HepG2 (cell line): ENCODE data around the gene STC2. TPM values are rescaled to one million over a fixed set of nuclear protein-coding genes. Genes with fewer than 3 reads are reported as not detected.

ENCODE experiments used
- ARID2 ChIP-seq: sonication (generic); formaldehyde crosslinking; IDR thresholded peaks from 2 replicates; pipeline ENCODE4 v1.8.1; 2022; ENCODE audit warnings: mild to moderate bottlenecking, missing genetic modification reagents, borderline replicate concordance
- ATF1 ChIP-seq: IDR thresholded peaks from 2 replicates; pipeline ENCODE4 v1.6.1; 2016; ENCODE audit warnings: mild to moderate bottlenecking, control low read depth
- CAMTA2 ChIP-seq: sonication (generic); formaldehyde crosslinking; IDR thresholded peaks from 2 replicates; pipeline ENCODE4 v1.4.0; 2020; ENCODE audit warnings: mild to moderate bottlenecking, missing genetic modification reagents, borderline replicate concordance
- EEA1 ChIP-seq: sonication (generic); formaldehyde crosslinking; IDR thresholded peaks from 2 replicates; pipeline ENCODE4 v1.5.1; 2020; ENCODE audit warnings: mild to moderate bottlenecking, missing genetic modification reagents, borderline replicate concordance
- HNF4A ChIP-seq: sonication (generic); formaldehyde crosslinking; IDR thresholded peaks from 2 replicates; pipeline ENCODE4 v1.4.0; 2020; ENCODE audit warnings: missing genetic modification reagents
- KAT8 ChIP-seq: IDR thresholded peaks from 2 replicates; pipeline ENCODE4 v1.6.1; 2016; ENCODE audit warnings: missing genetic modification reagents, missing compliant biosample characterization
- SRSF4 ChIP-seq: fragments of 200-400 bp; formaldehyde crosslinking; IDR thresholded peaks from one replicate; pipeline ENCODE4 v1.6.1; 2018; ENCODE audit warnings: mild to moderate bottlenecking, low read depth, low read length, moderate library complexity; ENCODE audit not compliant: poor library complexity, severe bottlenecking
- SRSF9 ChIP-seq: fragments of 200-400 bp; formaldehyde crosslinking; IDR thresholded peaks from 2 replicates; pipeline ENCODE4 v1.6.1; 2018; ENCODE audit warnings: borderline replicate concordance, mild to moderate bottlenecking, low read depth, low read length; ENCODE audit not compliant: insufficient read depth, poor library complexity, severe bottlenecking
- TCF12 ChIP-seq, 2 experiments: fragments of 450-650 bp in 1 of 2; sonication (generic) in 1 of 2; formaldehyde crosslinking in 1 of 2; IDR thresholded peaks; 2 replicates each; pipeline versions ENCODE4 v1.6.1 to v1.8.0; 2017 to 2022; ENCODE audit warnings: antibody characterized with exemption in 1 of 2, mild to moderate bottlenecking in 1 of 2, missing genetic modification reagents in 1 of 2, moderate library complexity in 1 of 2
- ZNF138 ChIP-seq: sonication (generic); formaldehyde crosslinking; IDR thresholded peaks from 2 replicates; pipeline ENCODE4 v1.5.0; 2020; ENCODE audit warnings: mild to moderate bottlenecking, low read depth, missing genetic modification reagents
- ZNF143 ChIP-seq: sonication (generic); formaldehyde crosslinking; IDR thresholded peaks from 2 replicates; pipeline ENCODE4 v1.4.0; 2020; ENCODE audit warnings: missing genetic modification reagents
- ZNF558 ChIP-seq: sonication (generic); formaldehyde crosslinking; IDR thresholded peaks from 2 replicates; pipeline ENCODE4 v1.9.0; 2022; ENCODE audit warnings: mild to moderate bottlenecking, missing genetic modification reagents, borderline replicate concordance
- polyA plus RNA-seq, 8 experiments: library from polyadenylated mRNA; depleted of rRNA in 3 of 8; stranded (reverse) in 7 of 8; unstranded in 1 of 8; fragments of >200 nt; fragmentation: Illumina TruSeq in 4 of 8; extraction: Trizol in 4 of 8; gene quantifications; 2 replicates each; pipeline versions ENCODE4 v1.2.1 to v1.2.3, GENCODE V29; 2011 to 2016; ENCODE audit warnings: low read depth in 4 of 8, missing spikeins in 1 of 8, mixed read lengths in 1 of 8; ENCODE audit not compliant: insufficient read depth in 1 of 8
- total RNA-seq, 5 experiments: library from RNA; depleted of rRNA; stranded (reverse); fragments of >200 nt; fragmentation: Illumina TruSeq; extraction: Trizol; gene quantifications; 2 replicates each; pipeline ENCODE4 v1.2.3, GENCODE V29; 2016; ENCODE audit warnings: low read depth in 1 of 5
- TF ChIP-seq, protein P1 (sequence below): sonication (generic); formaldehyde crosslinking; IDR thresholded peaks from 2 replicates; pipeline ENCODE4 v1.8.1; 2023; ENCODE audit warnings: mild to moderate bottlenecking, missing genetic modification reagents
- TF ChIP-seq, protein P2 (sequence below): sonication (generic); formaldehyde crosslinking; IDR thresholded peaks from 2 replicates; pipeline ENCODE4 v1.4.0; 2020; ENCODE audit warnings: mild to moderate bottlenecking, missing genetic modification reagents
- TF ChIP-seq, protein P3 (sequence below): IDR thresholded peaks from 2 replicates; pipeline ENCODE4 v1.6.1; 2016; ENCODE audit warnings: low read depth, control low read depth
- TF ChIP-seq, protein P4 (sequence below): sonication (generic); formaldehyde crosslinking; IDR thresholded peaks from 2 replicates; pipeline ENCODE4 v1.4.0; 2020; ENCODE audit warnings: missing genetic modification reagents, mild to moderate bottlenecking, borderline replicate concordance

STC2 gene
- total and polyA plus RNA-seq, 2 of the 13 experiments (the other 11 are each of a cell fraction or from before 2014, with no cell fraction given), result 27.1 to 69.2 TPM

DNA sequence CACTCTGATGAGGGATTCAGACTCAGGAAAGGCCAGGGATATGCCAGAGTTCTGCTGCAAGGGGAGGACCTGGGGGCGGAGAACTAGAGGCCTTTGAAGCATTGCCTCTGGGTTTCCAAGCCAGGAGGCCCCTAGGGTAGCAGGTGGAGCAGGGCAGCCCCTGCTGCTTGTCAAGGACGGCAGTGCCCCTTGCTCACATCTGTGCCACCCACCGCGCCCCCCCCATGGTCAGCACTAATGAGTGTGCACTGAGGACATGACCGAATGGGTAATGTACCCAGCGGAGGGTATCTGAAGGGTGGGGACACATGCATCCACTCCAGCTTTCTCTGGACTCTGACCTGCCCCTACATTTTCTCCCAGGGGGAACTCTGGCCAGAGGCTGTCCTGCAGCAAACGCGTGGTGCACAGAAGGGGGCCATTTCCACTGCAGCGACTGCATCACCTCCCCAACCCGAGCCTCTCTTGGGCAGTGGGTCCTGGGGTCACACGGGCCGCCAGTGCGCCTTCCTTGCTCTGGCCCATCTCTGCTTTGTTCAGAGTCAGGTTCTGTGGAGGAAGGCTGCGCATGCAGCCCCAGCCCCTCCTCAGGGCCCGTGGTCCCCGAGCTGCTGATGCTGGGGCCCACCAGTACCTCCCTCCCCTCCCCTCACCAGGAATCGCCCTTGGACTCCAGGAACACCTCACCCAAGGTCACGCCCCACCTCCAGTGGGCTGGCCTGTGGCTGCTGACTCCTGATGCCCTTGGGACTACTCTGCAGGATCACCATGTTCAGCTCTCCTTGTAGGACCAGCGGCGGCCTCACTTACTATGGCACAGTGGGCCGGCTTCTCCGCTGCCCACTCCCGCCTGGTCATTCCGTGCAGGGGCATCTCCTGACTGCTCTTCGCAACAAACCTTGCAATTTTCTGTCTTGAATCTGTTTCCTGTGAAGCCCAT lies 31.2 kb downstream of the STC2 start (continued):
- TF ChIP-seq SRSF9 (no peak), ARID2 (no peak), ZNF138 (CRISPR knock-in tag) (no peak; the same call in 1 of the 2 replicates), CAMTA2 (CRISPR knock-in tag) (no peak), EEA1 (no peak), ZNF143 (CRISPR knock-in tag) (no peak), SRSF4 (no peak), ZNF558 (CRISPR knock-in tag) (0 out of 2 replicates have a peak, but pooled peaks have one; percentile 48), ATF1 (CRISPR knock-in tag) (no peak), HNF4A (CRISPR knock-in tag) (peak; percentile 59), TCF12 (IDR thresholded peaks at IDR 0.05) (no peak), TCF12 (CRISPR knock-in tag; IDR thresholded peaks at IDR 0.05) (no peak), KAT8 (CRISPR knock-in tag) (no peak)
- TF ChIP-seq, protein P1, sequence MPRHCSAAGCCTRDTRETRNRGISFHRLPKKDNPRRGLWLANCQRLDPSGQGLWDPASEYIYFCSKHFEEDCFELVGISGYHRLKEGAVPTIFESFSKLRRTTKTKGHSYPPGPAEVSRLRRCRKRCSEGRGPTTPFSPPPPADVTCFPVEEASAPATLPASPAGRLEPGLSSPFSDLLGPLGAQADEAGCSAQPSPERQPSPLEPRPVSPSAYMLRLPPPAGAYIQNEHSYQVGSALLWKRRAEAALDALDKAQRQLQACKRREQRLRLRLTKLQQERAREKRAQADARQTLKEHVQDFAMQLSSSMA (CRISPR knock-in tag), result no peak
- TF ChIP-seq, protein P2, sequence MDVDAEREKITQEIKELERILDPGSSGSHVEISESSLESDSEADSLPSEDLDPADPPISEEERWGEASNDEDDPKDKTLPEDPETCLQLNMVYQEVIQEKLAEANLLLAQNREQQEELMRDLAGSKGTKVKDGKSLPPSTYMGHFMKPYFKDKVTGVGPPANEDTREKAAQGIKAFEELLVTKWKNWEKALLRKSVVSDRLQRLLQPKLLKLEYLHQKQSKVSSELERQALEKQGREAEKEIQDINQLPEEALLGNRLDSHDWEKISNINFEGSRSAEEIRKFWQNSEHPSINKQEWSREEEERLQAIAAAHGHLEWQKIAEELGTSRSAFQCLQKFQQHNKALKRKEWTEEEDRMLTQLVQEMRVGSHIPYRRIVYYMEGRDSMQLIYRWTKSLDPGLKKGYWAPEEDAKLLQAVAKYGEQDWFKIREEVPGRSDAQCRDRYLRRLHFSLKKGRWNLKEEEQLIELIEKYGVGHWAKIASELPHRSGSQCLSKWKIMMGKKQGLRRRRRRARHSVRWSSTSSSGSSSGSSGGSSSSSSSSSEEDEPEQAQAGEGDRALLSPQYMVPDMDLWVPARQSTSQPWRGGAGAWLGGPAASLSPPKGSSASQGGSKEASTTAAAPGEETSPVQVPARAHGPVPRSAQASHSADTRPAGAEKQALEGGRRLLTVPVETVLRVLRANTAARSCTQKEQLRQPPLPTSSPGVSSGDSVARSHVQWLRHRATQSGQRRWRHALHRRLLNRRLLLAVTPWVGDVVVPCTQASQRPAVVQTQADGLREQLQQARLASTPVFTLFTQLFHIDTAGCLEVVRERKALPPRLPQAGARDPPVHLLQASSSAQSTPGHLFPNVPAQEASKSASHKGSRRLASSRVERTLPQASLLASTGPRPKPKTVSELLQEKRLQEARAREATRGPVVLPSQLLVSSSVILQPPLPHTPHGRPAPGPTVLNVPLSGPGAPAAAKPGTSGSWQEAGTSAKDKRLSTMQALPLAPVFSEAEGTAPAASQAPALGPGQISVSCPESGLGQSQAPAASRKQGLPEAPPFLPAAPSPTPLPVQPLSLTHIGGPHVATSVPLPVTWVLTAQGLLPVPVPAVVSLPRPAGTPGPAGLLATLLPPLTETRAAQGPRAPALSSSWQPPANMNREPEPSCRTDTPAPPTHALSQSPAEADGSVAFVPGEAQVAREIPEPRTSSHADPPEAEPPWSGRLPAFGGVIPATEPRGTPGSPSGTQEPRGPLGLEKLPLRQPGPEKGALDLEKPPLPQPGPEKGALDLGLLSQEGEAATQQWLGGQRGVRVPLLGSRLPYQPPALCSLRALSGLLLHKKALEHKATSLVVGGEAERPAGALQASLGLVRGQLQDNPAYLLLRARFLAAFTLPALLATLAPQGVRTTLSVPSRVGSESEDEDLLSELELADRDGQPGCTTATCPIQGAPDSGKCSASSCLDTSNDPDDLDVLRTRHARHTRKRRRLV (CRISPR knock-in tag), result no peak
- TF ChIP-seq, protein P3, sequence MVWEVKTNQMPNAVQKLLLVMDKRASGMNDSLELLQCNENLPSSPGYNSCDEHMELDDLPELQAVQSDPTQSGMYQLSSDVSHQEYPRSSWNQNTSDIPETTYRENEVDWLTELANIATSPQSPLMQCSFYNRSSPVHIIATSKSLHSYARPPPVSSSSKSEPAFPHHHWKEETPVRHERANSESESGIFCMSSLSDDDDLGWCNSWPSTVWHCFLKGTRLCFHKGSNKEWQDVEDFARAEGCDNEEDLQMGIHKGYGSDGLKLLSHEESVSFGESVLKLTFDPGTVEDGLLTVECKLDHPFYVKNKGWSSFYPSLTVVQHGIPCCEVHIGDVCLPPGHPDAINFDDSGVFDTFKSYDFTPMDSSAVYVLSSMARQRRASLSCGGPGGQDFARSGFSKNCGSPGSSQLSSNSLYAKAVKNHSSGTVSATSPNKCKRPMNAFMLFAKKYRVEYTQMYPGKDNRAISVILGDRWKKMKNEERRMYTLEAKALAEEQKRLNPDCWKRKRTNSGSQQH (CRISPR knock-in tag), result no peak
- TF ChIP-seq, protein P4, sequence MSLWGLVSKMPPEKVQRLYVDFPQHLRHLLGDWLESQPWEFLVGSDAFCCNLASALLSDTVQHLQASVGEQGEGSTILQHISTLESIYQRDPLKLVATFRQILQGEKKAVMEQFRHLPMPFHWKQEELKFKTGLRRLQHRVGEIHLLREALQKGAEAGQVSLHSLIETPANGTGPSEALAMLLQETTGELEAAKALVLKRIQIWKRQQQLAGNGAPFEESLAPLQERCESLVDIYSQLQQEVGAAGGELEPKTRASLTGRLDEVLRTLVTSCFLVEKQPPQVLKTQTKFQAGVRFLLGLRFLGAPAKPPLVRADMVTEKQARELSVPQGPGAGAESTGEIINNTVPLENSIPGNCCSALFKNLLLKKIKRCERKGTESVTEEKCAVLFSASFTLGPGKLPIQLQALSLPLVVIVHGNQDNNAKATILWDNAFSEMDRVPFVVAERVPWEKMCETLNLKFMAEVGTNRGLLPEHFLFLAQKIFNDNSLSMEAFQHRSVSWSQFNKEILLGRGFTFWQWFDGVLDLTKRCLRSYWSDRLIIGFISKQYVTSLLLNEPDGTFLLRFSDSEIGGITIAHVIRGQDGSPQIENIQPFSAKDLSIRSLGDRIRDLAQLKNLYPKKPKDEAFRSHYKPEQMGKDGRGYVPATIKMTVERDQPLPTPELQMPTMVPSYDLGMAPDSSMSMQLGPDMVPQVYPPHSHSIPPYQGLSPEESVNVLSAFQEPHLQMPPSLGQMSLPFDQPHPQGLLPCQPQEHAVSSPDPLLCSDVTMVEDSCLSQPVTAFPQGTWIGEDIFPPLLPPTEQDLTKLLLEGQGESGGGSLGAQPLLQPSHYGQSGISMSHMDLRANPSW, result no peak
